Measurements from ENCODE around the gene PMM2. TPM values are rescaled to one million over a fixed set of nuclear protein-coding genes. Genes with fewer than 3 reads are reported as not detected.

Gene PMM2
- polyA plus RNA-seq, 1 donor (not counting 4 experiments of a cell fraction or from before 2014, with no cell fraction given), result 38.6 TPM

DNA sequence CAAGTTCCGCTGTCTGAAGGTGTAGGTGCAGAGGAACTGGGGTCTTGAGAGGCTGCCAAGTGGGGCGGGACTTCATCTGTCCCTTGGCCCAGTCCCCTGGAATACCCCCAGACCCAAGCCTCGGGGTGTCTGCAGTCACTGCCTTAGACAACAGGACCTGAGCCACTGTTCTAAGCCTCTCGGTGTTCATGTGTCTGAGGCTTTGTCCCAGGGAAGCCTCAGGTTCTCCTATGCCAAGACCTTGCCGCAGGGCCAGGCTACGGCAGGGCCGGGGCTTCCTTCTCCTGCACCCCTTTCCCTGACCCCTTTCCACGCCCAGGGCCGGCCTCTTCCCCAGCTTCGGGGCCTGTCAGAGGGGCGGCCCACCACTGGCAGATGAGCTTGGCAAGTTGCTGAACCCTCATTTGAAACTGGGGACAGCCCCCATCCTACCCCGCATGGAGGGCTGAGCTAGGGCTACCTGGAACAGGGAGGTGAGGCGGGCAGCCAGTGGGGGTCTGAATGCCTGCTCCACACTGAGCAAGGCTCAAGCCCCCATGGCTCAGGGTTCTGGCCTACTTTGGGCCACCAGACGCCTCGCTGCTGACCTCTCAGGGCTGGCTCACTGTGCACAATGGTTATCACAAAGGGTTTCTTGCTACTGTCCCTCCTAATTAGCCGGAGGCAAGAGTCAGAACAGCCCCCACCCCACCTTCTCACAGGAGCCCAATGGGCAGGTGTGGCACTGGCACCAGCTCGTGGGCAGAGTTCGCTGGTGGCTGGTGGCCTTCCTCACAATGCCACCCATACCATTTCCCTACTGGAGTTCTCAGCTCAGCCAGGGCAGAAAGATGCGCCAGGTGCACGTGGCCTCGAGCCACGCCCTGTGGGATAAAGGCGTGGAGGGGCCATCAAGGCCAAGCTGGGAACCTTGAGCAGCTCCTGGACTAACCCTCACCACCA is 91.6 kb downstream of the PMM2 start:
- H3K9me3 ChIP-seq (ENCODE audit: control insufficient read depth, low read depth, low read length), result no peaks in the 10 kb centered on the region
- DNase-seq (ENCODE audit: low read depth, low spot score) (no peak), FAIRE-seq (no peak)
- peaks cover 8% of the 10 kb centered on the region for H4K20me1 ChIP-seq (ENCODE audit: control insufficient read depth, extremely low read depth, insufficient read depth, low read length)
- H3K27ac ChIP-seq (ENCODE audit: control insufficient read depth, insufficient read depth, low read length), result no peak overlapping the region
- dilution Hi-C loops (cut with MboI; ENCODE audit: extremely low pct_ligation_motif_present, low sequenced_read_pairs), result no loop called here
- no peak overlapping the region for H3K9ac ChIP-seq (ENCODE audit: control insufficient read depth, extremely low read depth, insufficient read depth, low read length)
- peaks cover 26% of the 10 kb centered on the region for H3K4me1 ChIP-seq (ENCODE audit: control insufficient read depth, extremely low read depth, insufficient read depth, low read length)
- TF ChIP-seq, protein P1, sequence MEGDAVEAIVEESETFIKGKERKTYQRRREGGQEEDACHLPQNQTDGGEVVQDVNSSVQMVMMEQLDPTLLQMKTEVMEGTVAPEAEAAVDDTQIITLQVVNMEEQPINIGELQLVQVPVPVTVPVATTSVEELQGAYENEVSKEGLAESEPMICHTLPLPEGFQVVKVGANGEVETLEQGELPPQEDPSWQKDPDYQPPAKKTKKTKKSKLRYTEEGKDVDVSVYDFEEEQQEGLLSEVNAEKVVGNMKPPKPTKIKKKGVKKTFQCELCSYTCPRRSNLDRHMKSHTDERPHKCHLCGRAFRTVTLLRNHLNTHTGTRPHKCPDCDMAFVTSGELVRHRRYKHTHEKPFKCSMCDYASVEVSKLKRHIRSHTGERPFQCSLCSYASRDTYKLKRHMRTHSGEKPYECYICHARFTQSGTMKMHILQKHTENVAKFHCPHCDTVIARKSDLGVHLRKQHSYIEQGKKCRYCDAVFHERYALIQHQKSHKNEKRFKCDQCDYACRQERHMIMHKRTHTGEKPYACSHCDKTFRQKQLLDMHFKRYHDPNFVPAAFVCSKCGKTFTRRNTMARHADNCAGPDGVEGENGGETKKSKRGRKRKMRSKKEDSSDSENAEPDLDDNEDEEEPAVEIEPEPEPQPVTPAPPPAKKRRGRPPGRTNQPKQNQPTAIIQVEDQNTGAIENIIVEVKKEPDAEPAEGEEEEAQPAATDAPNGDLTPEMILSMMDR (optimal IDR thresholded peaks at IDR 0.05 in 1 of 3, IDR thresholded peaks at IDR 0.05 in 1 of 3, conservative IDR thresholded peaks at IDR 0.05 in 1 of 3; ENCODE audit: extremely low read depth in 1 of 3, insufficient read depth in 2 of 3, low read length in 3 of 3), result no peak
- TF ChIP-seq EZH2 (IDR thresholded peaks at IDR 0.05; ENCODE audit: low read length), result no peak
- H2AFZ ChIP-seq (ENCODE audit: control insufficient read depth, low read length), result no peak overlapping the region
- no peak overlapping the region for H3K4me3 ChIP-seq (ENCODE audit: control insufficient read depth in 2 of 3, extremely low read depth in 1 of 3, insufficient read depth in 2 of 3, low read depth in 1 of 3, low read length in 3 of 3)
- no peak overlapping the region for H3K4me2 ChIP-seq (ENCODE audit: control insufficient read depth, extremely low read depth, insufficient read depth, low read depth, low read length)
- peaks cover 29 to 33% of the 10 kb centered on the region in 2 experiments for H3K36me3 ChIP-seq (ENCODE audit: control insufficient read depth in 2 of 2, extremely low read depth in 1 of 2, insufficient read depth in 2 of 2, low read length in 2 of 2)
- H3K9me1 ChIP-seq (ENCODE audit: control insufficient read depth, extremely low read depth, insufficient read depth, low read length), result no peaks in the 10 kb centered on the region
- H3K27me3 ChIP-seq (ENCODE audit: control insufficient read depth, extremely low read depth, insufficient read depth, low read length), result no peaks in the 10 kb centered on the region
- no peaks in the 10 kb centered on the region for H3K79me2 ChIP-seq (ENCODE audit: control insufficient read depth, insufficient read depth, low read length)

DNA sequence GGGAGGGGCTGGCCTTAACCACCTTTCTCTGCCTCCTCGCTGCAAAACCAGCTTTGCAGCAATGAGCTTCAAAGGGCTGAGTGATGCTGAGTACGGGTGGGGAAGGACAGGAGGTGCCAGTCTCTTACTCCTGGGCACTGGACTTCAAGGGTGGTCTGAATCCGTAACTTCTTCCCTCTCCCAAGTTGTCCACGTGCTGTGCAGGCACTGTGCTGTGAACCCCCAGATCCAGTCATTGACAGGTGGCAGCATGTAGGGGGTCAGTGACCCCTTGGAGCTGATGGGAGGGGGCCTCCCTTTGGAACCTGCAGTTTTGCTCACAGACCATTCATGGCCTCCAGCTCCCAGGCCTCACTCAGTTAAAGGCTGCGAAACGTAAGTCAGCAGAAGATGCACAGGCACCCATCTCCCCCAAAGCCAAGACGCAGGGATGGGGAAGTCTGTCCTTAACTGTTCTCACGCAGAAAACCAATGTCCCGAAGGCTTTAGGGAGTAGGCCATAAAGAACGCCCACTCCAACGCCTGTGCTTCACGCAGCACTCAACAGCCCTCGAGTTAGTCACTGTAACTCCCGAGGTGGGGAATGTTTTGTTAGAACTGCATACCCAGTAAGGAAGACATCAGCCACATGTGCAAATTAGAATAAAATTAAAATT is 92.4 kb downstream of the PMM2 start:
- H2AFZ ChIP-seq (ENCODE audit: control insufficient read depth, low read length), result no peak overlapping the region
- H3K4me3 ChIP-seq (ENCODE audit: control insufficient read depth in 2 of 3, extremely low read depth in 1 of 3, insufficient read depth in 2 of 3, low read depth in 1 of 3, low read length in 3 of 3), result no peak overlapping the region
- H3K9me1 ChIP-seq (ENCODE audit: control insufficient read depth, extremely low read depth, insufficient read depth, low read length), result no peaks in the 10 kb centered on the region
- no peaks in the 10 kb centered on the region for H3K27me3 ChIP-seq (ENCODE audit: control insufficient read depth, extremely low read depth, insufficient read depth, low read length)
- peaks cover 35 to 38% of the 10 kb centered on the region in 2 experiments for H3K36me3 ChIP-seq (ENCODE audit: control insufficient read depth in 2 of 2, extremely low read depth in 1 of 2, insufficient read depth in 2 of 2, low read length in 2 of 2)
- no peak overlapping the region for H3K4me2 ChIP-seq (ENCODE audit: control insufficient read depth, extremely low read depth, insufficient read depth, low read depth, low read length)
- H3K4me1 ChIP-seq (ENCODE audit: control insufficient read depth, extremely low read depth, insufficient read depth, low read length), result peaks cover 19% of the 10 kb centered on the region
- H3K79me2 ChIP-seq (ENCODE audit: control insufficient read depth, insufficient read depth, low read length), result no peaks in the 10 kb centered on the region
- FAIRE-seq, result no peak
- no peak overlapping the region for H3K27ac ChIP-seq (ENCODE audit: control insufficient read depth, insufficient read depth, low read length)
- no peak for TF ChIP-seq EZH2 (IDR thresholded peaks at IDR 0.05; ENCODE audit: low read length)
- TF ChIP-seq, protein P1 (optimal IDR thresholded peaks at IDR 0.05 in 1 of 3, IDR thresholded peaks at IDR 0.05 in 1 of 3, conservative IDR thresholded peaks at IDR 0.05 in 1 of 3; ENCODE audit: extremely low read depth in 1 of 3, insufficient read depth in 2 of 3, low read length in 3 of 3), result no peak
- no peak overlapping the region for H3K9ac ChIP-seq (ENCODE audit: control insufficient read depth, extremely low read depth, insufficient read depth, low read length)
- dilution Hi-C loops (cut with MboI; ENCODE audit: extremely low pct_ligation_motif_present, low sequenced_read_pairs), result no loop called here
- H4K20me1 ChIP-seq (ENCODE audit: control insufficient read depth, extremely low read depth, insufficient read depth, low read length), result peaks cover 8% of the 10 kb centered on the region
- DNase-seq (ENCODE audit: low read depth, low spot score), result no peak
- no peaks in the 10 kb centered on the region for H3K9me3 ChIP-seq (ENCODE audit: control insufficient read depth, low read depth, low read length)

Data from keratinocyte (primary cell).